CD4-positive, alpha-beta T cell treated with Interleukin-4 for 1 hour (primary cell): ENCODE data around the gene SLIT1.

Source experiments
- DNase-seq, 2 donors: peaks; one replicate each; pipeline ENCODE4 v3.0.0-alpha.2; 2020 to 2022

The SLIT1 gene

GRCh38 chr10:97017474-97017903, 168.3 kb downstream of the SLIT1 start:
- no peak for DNase-seq

- DNase-seq, result peak in 1 of 2 donors; percentile 6
Observed at GRCh38 chr10:97016728-97017473, 168.9 kb downstream of the SLIT1 start.

GRCh38 chr10:97015240-97015639, 170.5 kb downstream of the SLIT1 start:
- DNase-seq, result no peak

GRCh38 chr10:97013983-97014382, 171.8 kb downstream of the SLIT1 start:
- DNase-seq, result no peak

GRCh38 chr10:97013568-97013967, 172.2 kb downstream of the SLIT1 start:
- no peak for DNase-seq

- DNase-seq, result no peak
Observed at GRCh38 chr10:97012470-97012869, 173.3 kb downstream of the SLIT1 start.

- DNase-seq, result no peak
Observed at GRCh38 chr10:97011397-97011796, 174.4 kb downstream of the SLIT1 start.

- DNase-seq, result no peak
Observed at GRCh38 chr10:97010695-97011206, 175.0 kb downstream of the SLIT1 start.

- no peak for DNase-seq
Observed at GRCh38 chr10:97007417-97007816, 178.3 kb downstream of the SLIT1 start.

GRCh38 chr10:97006364-97006763, 179.4 kb downstream of the SLIT1 start:
- no peak for DNase-seq

GRCh38 chr10:97005349-97005748, 180.4 kb downstream of the SLIT1 start:
- no peak for DNase-seq

- DNase-seq, result no peak
Observed at GRCh38 chr10:97004591-97004990, 181.2 kb downstream of the SLIT1 start.

- DNase-seq, result no peak
Observed at GRCh38 chr10:97003804-97004201, 182.0 kb downstream of the SLIT1 start.

- DNase-seq, result no peak
Observed at GRCh38 chr10:97003151-97003803, 182.5 kb downstream of the SLIT1 start.

GRCh38 chr10:97002670-97003069, 183.1 kb downstream of the SLIT1 start:
- DNase-seq, result no peak

GRCh38 chr10:97001183-97001991, 184.4 kb downstream of the SLIT1 start:
- DNase-seq, result no peak

GRCh38 chr10:97000487-97001182, 185.1 kb downstream of the SLIT1 start:
- no peak for DNase-seq

GRCh38 chr10:96999987-97000386, 185.8 kb downstream of the SLIT1 start:
- DNase-seq, result no peak

- no peak for DNase-seq
Observed at GRCh38 chr10:96999337-96999736, 186.4 kb downstream of the SLIT1 start.

GRCh38 chr10:96998329-96998888, 187.3 kb downstream of the SLIT1 start:
- no peak for DNase-seq

- no peak for DNase-seq
Observed at GRCh38 chr10:96996275-96996965, 189.3 kb downstream of the SLIT1 start.

- DNase-seq, result no peak
Observed at GRCh38 chr10:96995851-96996250, 189.9 kb downstream of the SLIT1 start.
